ENCODE measurements around the gene PTGIS.

Gene PTGIS

GRCh38 chr20:49521356-49521755 lies 46.6 kb downstream of the PTGIS start:
- DNase-seq, result no peak

DNA sequence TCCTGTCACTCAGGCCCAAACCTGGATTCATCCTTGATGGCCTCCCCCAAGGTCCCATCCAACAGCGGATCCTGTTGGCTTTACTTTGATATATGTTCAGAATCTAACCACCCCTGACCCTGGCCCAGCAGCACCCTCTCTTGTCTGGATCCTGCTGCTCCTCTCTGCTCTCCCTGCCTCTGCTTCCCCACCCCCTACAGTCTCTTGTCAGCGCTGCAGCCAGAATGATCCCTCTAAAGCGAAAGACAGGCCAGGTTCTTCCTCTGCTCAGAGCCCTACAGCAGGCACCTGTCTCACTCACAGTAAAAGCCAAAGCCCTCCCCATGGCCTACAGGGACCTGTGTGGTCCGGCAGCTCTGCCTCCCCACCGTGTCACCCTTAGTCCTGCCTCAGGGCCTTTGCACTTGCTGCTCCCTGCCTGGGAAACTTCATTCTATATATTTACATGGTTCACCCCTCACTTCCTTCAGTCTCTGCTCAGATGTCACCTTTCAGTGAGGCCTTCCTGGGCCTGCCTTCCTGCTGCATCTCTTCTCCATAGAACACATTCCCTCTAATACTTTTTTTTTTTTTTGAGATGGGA lies 48.1 kb downstream of the PTGIS start:
- DNase-seq, result no peak

- DNase-seq, result no peak
Measured at GRCh38 chr20:49519212-49519712, 48.7 kb downstream of the PTGIS start.

- DNase-seq, result no peak
Measured at GRCh38 chr20:49518576-49518975, 49.4 kb downstream of the PTGIS start.

DNA sequence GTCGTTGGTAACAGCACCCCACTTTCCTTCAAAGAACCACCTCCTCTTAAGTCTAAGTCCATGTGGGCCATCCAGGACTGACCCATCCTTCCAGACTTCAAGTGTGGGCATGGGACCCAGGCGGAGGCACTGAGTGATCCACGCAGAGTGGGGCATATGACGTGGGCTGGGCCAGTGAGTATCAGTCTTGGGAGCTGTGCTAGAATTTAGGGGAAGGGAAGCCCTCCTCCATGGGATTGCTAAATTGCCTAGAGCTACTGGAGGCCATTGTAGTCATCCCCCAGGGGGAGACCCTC lies 50.2 kb downstream of the PTGIS start:
- DNase-seq, result no peak

GRCh38 chr20:49516916-49517804 lies 50.8 kb downstream of the PTGIS start:
- DNase-seq, result no peak

- DNase-seq, result no peak
Measured at GRCh38 chr20:49515586-49515985, 52.4 kb downstream of the PTGIS start.

GRCh38 chr20:49513517-49513916 lies 54.4 kb downstream of the PTGIS start:
- no peak for DNase-seq

GRCh38 chr20:49513009-49513408 lies 54.9 kb downstream of the PTGIS start:
- DNase-seq, result no peak

DNA sequence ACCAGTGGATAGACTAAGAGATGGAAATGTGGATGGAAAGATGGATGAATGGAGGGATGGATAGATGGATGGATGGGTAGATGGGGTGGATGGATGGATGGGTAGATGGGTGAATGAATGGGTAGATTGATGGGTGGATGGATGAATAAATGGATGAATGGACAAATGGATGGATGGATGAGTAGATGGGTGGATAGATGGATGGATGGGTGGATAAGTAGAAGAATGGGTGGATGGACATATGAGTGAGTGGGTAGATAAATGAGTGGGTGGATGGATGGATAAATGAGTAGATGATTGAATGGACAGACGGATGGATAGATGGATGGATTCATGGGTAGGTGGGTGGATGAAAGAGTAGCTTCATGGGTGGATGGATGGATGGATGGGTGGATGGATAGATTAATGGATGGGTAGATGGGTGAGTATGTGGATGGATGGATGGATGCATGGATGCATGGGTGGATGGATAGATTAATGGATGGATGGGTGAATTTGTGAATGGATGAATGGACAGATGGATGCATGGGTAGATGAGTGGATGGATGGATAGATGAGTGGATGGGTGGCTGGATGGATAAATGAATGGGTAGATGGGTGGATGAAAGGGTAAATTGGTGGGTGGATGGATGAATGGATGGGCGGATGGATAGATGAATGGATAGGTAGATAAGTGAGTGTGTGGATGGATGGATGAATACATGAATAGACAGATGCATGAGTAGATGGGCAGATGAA lies 56.0 kb downstream of the PTGIS start:
- DNase-seq, result no peak

DNA sequence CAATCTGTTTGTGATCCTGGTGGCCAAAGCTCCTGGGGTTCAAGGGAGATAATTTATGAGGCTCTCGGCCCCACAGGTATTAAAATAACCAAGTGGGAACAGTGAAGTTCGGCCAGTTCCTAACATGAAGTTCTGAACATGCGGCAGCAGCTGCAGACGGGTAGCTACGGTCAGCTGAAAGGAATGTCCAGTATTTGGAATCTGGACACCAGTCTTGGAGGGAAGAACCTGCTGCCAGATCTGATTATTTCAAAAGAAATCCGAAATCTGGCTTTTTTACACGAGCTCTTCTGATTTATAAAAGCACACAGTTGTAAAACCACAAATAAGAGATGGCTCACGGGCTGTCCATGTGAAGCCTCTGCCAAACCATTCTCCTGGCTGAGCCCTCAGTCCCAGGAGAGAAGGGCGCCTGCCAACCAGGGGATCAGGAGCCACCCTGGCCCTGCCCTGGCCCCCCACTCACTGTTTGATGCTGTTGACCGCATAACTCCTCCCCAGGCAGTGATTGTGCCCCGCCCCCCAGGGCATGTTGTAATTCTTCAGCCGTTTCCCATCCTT lies 57.3 kb downstream of the PTGIS start:
- no peak for DNase-seq

- no peak for DNase-seq
Measured at GRCh38 chr20:49508435-49509199, 59.3 kb downstream of the PTGIS start.

GRCh38 chr20:49507741-49508434 lies 60.0 kb downstream of the PTGIS start:
- no peak for DNase-seq

DNA sequence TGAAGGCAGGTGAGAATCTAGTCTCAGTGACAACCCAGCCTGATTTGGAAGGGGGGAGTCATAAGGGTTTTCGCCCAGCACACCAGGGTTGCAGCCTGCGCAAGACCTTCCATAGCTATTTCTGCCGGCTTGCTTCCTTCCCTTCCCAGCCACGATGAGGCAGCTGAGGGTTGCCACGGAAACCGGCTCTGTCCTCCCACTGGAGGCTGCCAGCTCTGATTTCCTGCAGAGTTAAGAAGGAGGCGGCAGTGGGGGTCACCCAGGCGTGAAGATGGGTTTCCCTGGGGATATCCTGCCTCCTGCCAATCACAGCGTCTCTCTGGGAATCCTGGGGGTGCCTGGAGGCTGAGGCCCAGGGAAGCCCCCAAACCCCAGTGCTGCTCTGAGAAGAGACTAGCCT lies 62.4 kb downstream of the PTGIS start:
- no peak for DNase-seq

DNA sequence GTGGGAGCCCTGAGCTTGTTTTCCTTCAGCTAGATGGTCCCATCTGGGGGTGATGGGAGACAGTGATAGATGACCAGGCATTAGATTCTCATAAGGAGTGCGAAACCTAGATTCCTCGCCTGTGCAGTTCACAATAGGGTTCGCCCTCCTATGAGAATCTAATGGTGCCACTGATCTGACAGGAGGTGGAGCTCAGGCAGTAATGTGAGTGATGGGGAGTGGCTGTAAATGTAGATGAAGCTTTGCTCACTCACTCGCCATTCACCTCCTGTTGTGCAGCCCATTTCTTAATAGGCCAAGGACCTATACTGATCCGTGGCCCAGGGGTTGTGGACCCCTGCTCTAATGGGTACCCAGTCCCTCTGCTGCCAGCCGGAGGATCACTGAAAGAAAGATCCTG lies 64.8 kb downstream of the PTGIS start:
- DNase-seq, result no peak

DNA sequence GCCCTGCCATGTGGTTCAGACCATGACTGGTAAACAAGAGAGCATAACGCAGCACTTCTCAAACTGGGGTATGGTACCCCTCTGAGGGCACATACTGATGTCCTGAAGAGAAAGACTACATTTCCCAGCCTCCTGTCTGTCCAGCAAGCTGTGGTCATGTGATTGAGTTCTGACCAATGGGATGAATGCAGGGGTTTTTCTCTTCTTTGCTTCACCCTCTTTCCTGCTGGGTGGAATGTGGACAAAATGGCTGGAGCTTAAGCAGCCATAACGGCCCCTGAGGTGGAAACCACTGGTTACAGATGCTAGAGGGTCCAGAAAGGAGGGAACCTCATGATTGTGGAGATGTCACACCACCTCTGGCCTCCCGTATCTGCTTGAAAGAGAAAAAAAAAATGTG lies 66.0 kb downstream of the PTGIS start:
- no peak for DNase-seq

DNA sequence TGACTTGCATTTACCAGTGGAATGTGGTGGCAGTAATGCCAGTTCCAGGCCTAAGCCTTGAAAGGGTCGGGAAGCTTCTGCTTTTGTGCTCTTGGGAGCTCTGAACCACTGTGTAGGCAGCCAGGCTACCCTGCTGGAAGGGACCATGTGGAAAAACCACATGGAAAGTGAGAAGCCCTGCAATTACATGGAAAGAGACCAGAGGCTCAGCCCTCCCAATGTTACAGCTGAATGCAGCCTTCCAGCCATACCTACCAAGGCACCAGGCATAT lies 70.6 kb downstream of the PTGIS start:
- no peak for DNase-seq

GRCh38 chr20:49496553-49497397 lies 71.2 kb downstream of the PTGIS start:
- DNase-seq, result no peak

DNA sequence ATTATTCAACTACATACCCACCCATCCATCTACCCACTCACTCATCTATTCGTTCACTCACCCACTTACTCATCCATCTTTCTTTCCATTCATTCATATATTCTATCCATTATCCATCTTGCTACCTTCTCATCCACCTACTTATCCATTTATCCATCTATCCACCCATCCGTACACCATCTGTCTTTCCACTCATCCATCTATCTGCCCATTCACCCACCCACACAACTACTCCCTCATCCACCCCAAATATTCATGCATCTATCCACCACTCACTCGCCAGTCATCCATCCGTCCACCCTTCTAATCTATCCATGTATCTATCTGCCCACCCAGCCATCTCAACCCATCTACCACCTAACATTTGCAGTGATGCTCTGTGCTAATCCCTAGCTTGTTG lies 71.9 kb downstream of the PTGIS start:
- no peak for DNase-seq

DNA sequence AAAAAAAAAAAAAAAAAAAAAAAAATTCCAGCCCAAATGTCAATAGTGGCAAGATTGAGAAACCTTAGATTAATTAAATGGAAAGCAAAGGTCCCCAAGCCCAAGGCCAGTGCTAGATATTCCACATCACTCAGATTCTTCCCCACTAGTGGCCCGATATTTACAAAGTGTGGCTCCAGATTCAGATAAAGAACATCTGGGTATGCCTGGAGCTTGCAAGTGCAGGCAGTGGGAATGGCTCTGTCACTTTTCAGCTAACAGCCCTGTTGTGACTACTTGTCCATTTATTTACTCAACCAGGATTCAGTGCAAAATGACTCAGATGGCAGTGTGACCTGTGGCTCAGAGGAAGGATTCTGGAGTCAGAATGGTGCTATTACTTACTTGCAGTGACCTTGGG lies 77.2 kb downstream of the PTGIS start:
- DNase-seq, result no peak

GRCh38 chr20:49489688-49490087 lies 78.2 kb downstream of the PTGIS start:
- DNase-seq, result no peak

DNA sequence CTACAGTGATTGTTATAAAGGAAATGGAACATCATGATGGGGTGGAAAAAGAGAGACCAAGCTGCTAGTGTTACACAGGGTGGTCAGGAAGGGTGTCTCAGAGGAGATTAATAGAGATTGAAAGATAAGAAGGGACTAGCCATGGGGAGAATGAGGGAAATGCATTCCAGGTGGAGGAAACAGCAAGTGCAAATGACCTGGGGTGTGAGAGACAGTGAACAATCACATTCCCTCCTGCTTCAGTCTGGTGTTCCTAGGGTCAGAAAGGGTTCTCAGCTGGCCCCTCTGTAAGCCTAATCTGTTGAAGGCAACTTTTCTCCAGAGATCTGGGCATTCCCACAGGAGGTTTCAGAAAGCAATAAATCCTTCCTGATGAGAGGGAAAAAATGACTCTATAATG lies 81.9 kb downstream of the PTGIS start:
- DNase-seq, result no peak

Measured in activated T-cell treated with anti-CD3 and anti-CD28 coated beads for 4 hours (primary cell).